A673 (cell line): ENCODE results near the gene SCAANT1. TPM values are rescaled to one million over a fixed set of nuclear protein-coding genes. Genes with fewer than 3 reads are reported as not detected.

Experiments used
- BruUV-seq: library from RNA; stranded (reverse); fragments of 400-500 nt; replicated peaks from 2 replicates; lab custom pipeline; 2021; lab: Mats Ljungman, UMichigan
- CTCF ChIA-PET: fragments of 300-600 bp; sonication (Branson Sonifier 250); formaldehyde crosslinking; loops from one replicate; lab custom pipeline; 2022; ENCODE audit warnings: antibody characterized with exemption; lab: Charles Lee
- POLR2A ChIA-PET: fragments of 300-600 bp; sonication (Branson Sonifier 250); formaldehyde crosslinking; loops from one replicate; lab custom pipeline; 2022; ENCODE audit warnings: antibody characterized with exemption; ENCODE audit not compliant: low non-redundant PET; lab: Charles Lee
- DNase-seq: peaks from one replicate; pipeline ENCODE4 v3.0.0-alpha.2; 2015; ENCODE audit warnings: low spot score
- H3K27ac ChIP-seq: fragments of 200-600 bp; sonication (generic); 2 replicates; pipeline ENCODE4 v1.5.1; 2016; ENCODE audit warnings: mixed run types, low read depth, mild to moderate bottlenecking, mixed read lengths, antibody characterized with exemption, low read length; ENCODE audit not compliant: poor library complexity, severe bottlenecking
- H3K27me3 ChIP-seq: fragments of 200-600 bp; sonication (generic); replicated peaks from 2 replicates; pipeline ENCODE4 v1.6.1; 2017; ENCODE audit warnings: mixed run types, low read depth, mild to moderate bottlenecking, mixed read lengths, antibody characterized with exemption, low read length; ENCODE audit not compliant: insufficient read depth, poor library complexity
- H3K36me3 ChIP-seq: fragments of 200-600 bp; sonication (generic); 2 replicates; pipeline ENCODE4 v1.6.1; 2016; ENCODE audit warnings: mixed run types, mild to moderate bottlenecking, mixed read lengths, antibody characterized with exemption, low read length; ENCODE audit not compliant: insufficient read depth, poor library complexity, severe bottlenecking
- H3K4me1 ChIP-seq: fragments of 200-600 bp; sonication (generic); 2 replicates; pipeline ENCODE4 v1.6.1; 2017; ENCODE audit warnings: mixed run types, mild to moderate bottlenecking, mixed read lengths, antibody characterized with exemption, low read length; ENCODE audit not compliant: insufficient read depth, poor library complexity, severe bottlenecking
- H3K4me3 ChIP-seq: fragments of 200-600 bp; sonication (generic); 2 replicates; pipeline ENCODE4 v1.5.1; 2016; ENCODE audit warnings: low read depth, mixed run types, mild to moderate bottlenecking, mixed read lengths, low read length; ENCODE audit not compliant: poor library complexity, severe bottlenecking
- H3K9me3 ChIP-seq: fragments of 200-600 bp; sonication (generic); 2 replicates; pipeline ENCODE4 v1.6.1; 2016; ENCODE audit warnings: mixed run types, low read depth, mild to moderate bottlenecking, mixed read lengths, antibody characterized with exemption, low read length; ENCODE audit not compliant: poor library complexity, severe bottlenecking
- CTCF ChIP-seq: fragments of 300-800, 200-600 bp; sonication (generic); conservative IDR thresholded peaks from 2 replicates; pipeline ENCODE4 v1.5.1; 2017; ENCODE audit warnings: low read depth, mild to moderate bottlenecking, antibody characterized with exemption, low read length, moderate library complexity, mixed read lengths
- EZH2 ChIP-seq: fragments of 200-600 bp; sonication (generic); IDR thresholded peaks from 2 replicates; pipeline ENCODE4 v1.6.1; 2017; ENCODE audit warnings: borderline replicate concordance, low read depth, mild to moderate bottlenecking, mixed read lengths, antibody characterized with exemption, low read length; ENCODE audit not compliant: poor library complexity, severe bottlenecking
- intact Hi-C: fragments of 100-400 bp; cut with micrococcal nuclease; formaldehyde crosslinking; loops from one replicate; pipeline ENCODE4 v1.10.0; 2022; ENCODE audit not compliant: unreplicated experiment
- total RNA-seq: library from RNA; stranded (reverse); gene quantifications from 2 replicates; pipeline ENCODE4 v1.2.3, GENCODE V29; 2021

SCAANT1 gene
- total RNA-seq, 1 experiment from 2014 or later: not detected

- Histone ChIP-seq H3K27ac (no peak overlapping the region), H3K4me1 (peaks cover 4% of the 10 kb centered on the region), H3K4me3 (no peak overlapping the region), H3K27me3 (no peaks in the 10 kb centered on the region), H3K9me3 (no peaks in the 10 kb centered on the region), H3K36me3 (no peaks in the 10 kb centered on the region)
- intact Hi-C loops: no loop called here
- CTCF ChIA-PET: no interaction called here
- POLR2A ChIA-PET: no interaction called here
- no peak for DNase-seq
- BruUV-seq: no TSS peak
- no peak for TF ChIP-seq CTCF
- no peak for TF ChIP-seq EZH2
Measured at GRCh38 chr3:63878394-63879060, 33.7 kb downstream of the SCAANT1 start.

- POLR2A ChIA-PET: no interaction called here
- DNase-seq: no peak
- Histone ChIP-seq H3K27ac (no peak overlapping the region), H3K27me3 (no peaks in the 10 kb centered on the region), H3K9me3 (no peaks in the 10 kb centered on the region), H3K36me3 (no peaks in the 10 kb centered on the region), H3K4me1 (peaks cover 4% of the 10 kb centered on the region), H3K4me3 (no peak overlapping the region)
- TF ChIP-seq EZH2 (no peak), CTCF (no peak)
- no TSS peak for BruUV-seq
- intact Hi-C loops: no loop called here
- CTCF ChIA-PET: no interaction called here
Measured at GRCh38 chr3:63877737-63878393, 34.3 kb downstream of the SCAANT1 start.

- no peaks in the 10 kb centered on the region for H3K9me3 ChIP-seq
- DNase-seq: no peak
- intact Hi-C loops: no loop called here
- no peak overlapping the region for H3K27ac ChIP-seq
- CTCF ChIA-PET: no interaction called here
- BruUV-seq: no TSS peak
- no peaks in the 10 kb centered on the region for H3K27me3 ChIP-seq
- no peak overlapping the region for H3K4me3 ChIP-seq
- TF ChIP-seq CTCF: no peak
- no peak for TF ChIP-seq EZH2
- peaks cover 4% of the 10 kb centered on the region for H3K4me1 ChIP-seq
- POLR2A ChIA-PET: no interaction called here
- no peaks in the 10 kb centered on the region for H3K36me3 ChIP-seq
Measured at GRCh38 chr3:63876260-63876659, 35.9 kb downstream of the SCAANT1 start.
